H1 (cell line): Measurements from ENCODE around the gene CCK. TPM values are rescaled to one million over a fixed set of nuclear protein-coding genes. Genes with fewer than 3 reads are reported as not detected.

ENCODE experiments used
- JUND ChIP-seq: IDR thresholded peaks from 2 replicates; pipeline ENCODE4 v1.6.1; 2011; ENCODE audit warnings: mild to moderate bottlenecking, improper control_type of control experiment, low read length
- polyA plus RNA-seq, 7 experiments: library from polyadenylated mRNA; depleted of rRNA in 3 of 7; stranded (reverse) in 5 of 7; unstranded in 2 of 7; fragments of >200 nt in 5 of 7; fragments of 200-250 nt in 2 of 7; gene quantifications; 1 replicate in 5 of 7; 2 replicates in 1 of 7; 4 replicates in 1 of 7; pipeline versions ENCODE4 v1.2.1 to v1.2.3, GENCODE V29; 2011 to 2013; ENCODE audit warnings: missing spikeins in 2 of 7, mixed read lengths in 2 of 7
- total RNA-seq: library from RNA; stranded (reverse); fragmentation: NEBNext Ultra II Directional; extraction: Animal tissue kit (Norgen Biotek cat#: 25700); gene quantifications from 2 replicates; pipeline ENCODE4 v1.2.1, GENCODE V29; 2021

Gene CCK
- total and polyA plus RNA-seq, 2 of the 8 experiments (the other 6 are each of a cell fraction or from before 2014, with no cell fraction given): 0.99 to 2.8 TPM

- TF ChIP-seq JUND: no peak
Measured at GRCh38 chr3:42300778-42301177, 34.8 kb upstream of the CCK start (continued).
